K562 (cell line): ENCODE data around the gene DYSF. TPM values are rescaled to one million over a fixed set of nuclear protein-coding genes. Genes with fewer than 3 reads are reported as not detected.

Experiments used
- ATAC-seq: fragments of 200-7000 bp; cut with Tn5 transposase; 3 replicates; pipeline ENCODE4 v1.9.1; 2020; ENCODE audit warnings: moderate library complexity
- BruUV-seq: library from RNA; stranded (reverse); fragments of 400-500 nt; replicated peaks from 2 replicates; lab custom pipeline; 2021; lab: Mats Ljungman, UMichigan
- CTCF ChIA-PET: fragments of 300-600 bp; formaldehyde crosslinking; extraction: SDS; loops from one replicate; lab custom pipeline; 2021; ENCODE audit warnings: low intra/inter-chr PET ratio; lab: Yijun Ruan, JAX
- POLR2A ChIA-PET: fragments of 300-600, 350-650 bp; sonication (Branson Sonifier 250); formaldehyde crosslinking; extraction: SDS; loops from one replicate; lab custom pipeline; 2021; ENCODE audit warnings: antibody characterized with exemption, inconsistent platforms; lab: Yijun Ruan, JAX
- DNase-seq, 4 experiments: peaks; one replicate each; pipeline versions ENCODE4 v3.0.0 to v3.0.0-alpha.2; 2011 to 2018; ENCODE audit warnings: low spot score in 3 of 4, mixed read lengths in 3 of 4; ENCODE audit errors: extremely low read depth in 1 of 4
- FAIRE-seq: peaks from 2 replicates; lab custom pipeline; 2011; peaks lifted over from hg19 to GRCh38; lab: Jason Lieb, UNC
- H2AFZ ChIP-seq: 2 replicates; pipeline ENCODE4 v1.6.0; 2011; ENCODE audit warnings: low read depth, low read length, control low read depth, inconsistent platforms
- H3K27ac ChIP-seq: fragments of 200-600 bp; 3 replicates; pipeline ENCODE4 v1.8.0; 2011; ENCODE audit warnings: low read depth, mild to moderate bottlenecking, control low read depth, inconsistent platforms, low read length, moderate library complexity, mixed read lengths; ENCODE audit errors: extremely low read depth
- H3K27me3 ChIP-seq, 2 experiments: fragments of 300-600 bp in 1 of 2; 2 replicates in 1 of 2; 3 replicates in 1 of 2; pipeline versions ENCODE4 v1.6.0 to v1.8.0; 2011; ENCODE audit warnings: inconsistent platforms in 2 of 2, low read length in 2 of 2, mild to moderate bottlenecking in 1 of 2, mixed read lengths in 1 of 2, moderate library complexity in 1 of 2; ENCODE audit not compliant: control insufficient read depth in 2 of 2, insufficient read depth in 2 of 2
- H3K36me3 ChIP-seq: fragments of 300-600 bp; 3 replicates; pipeline ENCODE4 v1.8.0; 2011; ENCODE audit warnings: mild to moderate bottlenecking, low read length, inconsistent platforms; ENCODE audit not compliant: control insufficient read depth, insufficient read depth
- H3K4me1 ChIP-seq, 2 experiments: fragments of 200-600 bp in 1 of 2; replicated peaks in 1 of 2; 2 replicates in 1 of 2; 3 replicates in 1 of 2; pipeline versions ENCODE4 v1.5.1 to v1.8.0; 2011; ENCODE audit warnings: inconsistent platforms in 2 of 2, low read length in 2 of 2, mild to moderate bottlenecking in 1 of 2, mixed read lengths in 1 of 2, moderate library complexity in 1 of 2; ENCODE audit not compliant: control insufficient read depth in 2 of 2, insufficient read depth in 2 of 2
- H3K4me2 ChIP-seq: 2 replicates; pipeline ENCODE4 v1.6.1; 2011; ENCODE audit warnings: low read length, control low read depth, inconsistent platforms, mixed read lengths; ENCODE audit not compliant: insufficient read depth
- H3K4me3 ChIP-seq: fragments of 200-600 bp; sonication (generic), shearing (Covaris generic); 2 replicates; pipeline ENCODE4 v1.5.1; 2016; ENCODE audit warnings: control low read depth, inconsistent platforms
- H3K79me2 ChIP-seq: fragments of 200-600 bp; 3 replicates; pipeline ENCODE4 v1.8.0; 2011; ENCODE audit warnings: low read length, inconsistent platforms; ENCODE audit not compliant: control insufficient read depth, insufficient read depth
- H3K9ac ChIP-seq, 2 experiments: 2 replicates each; pipeline versions ENCODE4 v1.6.0 to v1.6.1; 2011; ENCODE audit warnings: low read depth in 2 of 2, low read length in 2 of 2, control low read depth in 1 of 2, inconsistent platforms in 1 of 2, mild to moderate bottlenecking in 1 of 2, mixed read lengths in 1 of 2; ENCODE audit not compliant: insufficient read depth in 1 of 2
- H3K9me1 ChIP-seq: one replicate; pipeline ENCODE4 v1.6.0; 2011; ENCODE audit warnings: inconsistent platforms, mild to moderate bottlenecking, low read length, moderate library complexity; ENCODE audit not compliant: control insufficient read depth, insufficient read depth
- H3K9me3 ChIP-seq: replicated peaks from 2 replicates; pipeline ENCODE4 v1.5.1; 2011; ENCODE audit warnings: low read depth, low read length, inconsistent platforms; ENCODE audit not compliant: control insufficient read depth, insufficient read depth
- H4K20me1 ChIP-seq: replicated peaks from 2 replicates; pipeline ENCODE4 v1.6.1; 2011; ENCODE audit warnings: low read length, inconsistent platforms, mixed read lengths; ENCODE audit not compliant: control insufficient read depth, insufficient read depth
- CBX1 ChIP-seq: sonication (generic); IDR thresholded peaks from 2 replicates; pipeline ENCODE4 v1.6.1; 2016; ENCODE audit warnings: antibody characterized with exemption, low read depth, mild to moderate bottlenecking
- NR2C2 ChIP-seq, 2 experiments: fragments of 200-800 bp in 1 of 2; sonication (Bioruptor generic) in 1 of 2; sonication (generic) in 1 of 2; formaldehyde crosslinking in 1 of 2; IDR thresholded peaks; 2 replicates each; pipeline versions ENCODE4 v1.6.1 to v1.8.0; 2016 to 2022; ENCODE audit warnings: mild to moderate bottlenecking in 1 of 2, missing compliant biosample characterization in 1 of 2, missing genetic modification characterization in 1 of 2, missing genetic modification reagents in 1 of 2
- PRDM10 ChIP-seq: fragments of 450-650 bp; IDR thresholded peaks from 2 replicates; pipeline ENCODE4 v1.6.1; 2018; ENCODE audit not compliant: partially characterized antibody
- SMC3 ChIP-seq: conservative IDR thresholded peaks from 2 replicates; pipeline ENCODE4 v1.6.1; 2011; ENCODE audit warnings: low read depth, low read length, improper control_type of control experiment; ENCODE audit not compliant: insufficient read depth
- SRSF1 ChIP-seq: fragments of 200-400 bp; formaldehyde crosslinking; IDR thresholded peaks from 2 replicates; pipeline ENCODE4 v1.6.1; 2017; ENCODE audit warnings: mild to moderate bottlenecking, low read depth, low read length, moderate library complexity
- WGBS: fragments of 100-300 bp; shearing (Covaris generic); methylation state at CpG from one replicate; pipeline ENCODE4 v1.1.6; 2016; ENCODE audit warnings: low coverage, mixed read lengths; ENCODE audit not compliant: insufficient coverage; ENCODE audit errors: missing lambda C conversion rate; 5-methylcytosine and 5-hydroxymethylcytosine counted together
- in situ Hi-C: fragments of 300-500 bp; cut with MboI; formaldehyde crosslinking; loops from 4 replicates; pipeline ENCODE4 v1.15.0; 2018; ENCODE audit warnings: inconsistent platforms, mixed read lengths
- intact Hi-C: fragments of 100-400 bp; cut with micrococcal nuclease; formaldehyde crosslinking; loops from 2 replicates; pipeline ENCODE4 v1.14.2; 2022
- polyA plus RNA-seq, 8 experiments: library from polyadenylated mRNA; depleted of rRNA in 4 of 8; stranded (reverse) in 5 of 8; unstranded in 3 of 8; fragments of >200 nt; fragmentation: Nextera tagmentation in 2 of 8; fragmentation: Illumina TruSeq in 1 of 8; extraction: Ambion mirVana in 2 of 8; extraction: Trizol in 1 of 8; gene quantifications; 2 replicates each; pipeline versions ENCODE4 v1.2.1 to v1.2.3, GENCODE V29; 2011 to 2014; ENCODE audit warnings: inconsistent platforms in 1 of 8, missing spikeins in 1 of 8
- total RNA-seq, 7 experiments: library from RNA; depleted of rRNA in 6 of 7; stranded (reverse); fragments of >200 nt in 6 of 7; fragmentation: Illumina TruSeq in 2 of 7; extraction: Trizol in 2 of 7; gene quantifications; 2 replicates each; pipeline versions ENCODE4 v1.2.1 to v1.2.3, GENCODE V29; 2011 to 2021; ENCODE audit warnings: low replicate concordance in 1 of 7
- TF ChIP-seq, protein P1 (sequence below): sonication (generic); formaldehyde crosslinking; IDR thresholded peaks from 2 replicates; pipeline ENCODE4 v1.9.0; 2022; ENCODE audit warnings: mild to moderate bottlenecking, missing genetic modification reagents
- TF ChIP-seq, protein P2 (sequence below): fragments of 450-650 bp; IDR thresholded peaks from one replicate; pipeline ENCODE4 v1.6.1; 2018; ENCODE audit warnings: mild to moderate bottlenecking, moderate library complexity; ENCODE audit not compliant: partially characterized antibody
- TF ChIP-seq, protein P3 (sequence below): sonication (generic); formaldehyde crosslinking; IDR thresholded peaks from 2 replicates; pipeline ENCODE4 v1.9.0; 2022; ENCODE audit warnings: mild to moderate bottlenecking, missing genetic modification reagents

Gene DYSF
- total and polyA plus RNA-seq, 9 of the 15 experiments (the other 6 are each of a cell fraction or from before 2014, with no cell fraction given): 0.01 to 0.80 (median 0.29) TPM

DNA sequence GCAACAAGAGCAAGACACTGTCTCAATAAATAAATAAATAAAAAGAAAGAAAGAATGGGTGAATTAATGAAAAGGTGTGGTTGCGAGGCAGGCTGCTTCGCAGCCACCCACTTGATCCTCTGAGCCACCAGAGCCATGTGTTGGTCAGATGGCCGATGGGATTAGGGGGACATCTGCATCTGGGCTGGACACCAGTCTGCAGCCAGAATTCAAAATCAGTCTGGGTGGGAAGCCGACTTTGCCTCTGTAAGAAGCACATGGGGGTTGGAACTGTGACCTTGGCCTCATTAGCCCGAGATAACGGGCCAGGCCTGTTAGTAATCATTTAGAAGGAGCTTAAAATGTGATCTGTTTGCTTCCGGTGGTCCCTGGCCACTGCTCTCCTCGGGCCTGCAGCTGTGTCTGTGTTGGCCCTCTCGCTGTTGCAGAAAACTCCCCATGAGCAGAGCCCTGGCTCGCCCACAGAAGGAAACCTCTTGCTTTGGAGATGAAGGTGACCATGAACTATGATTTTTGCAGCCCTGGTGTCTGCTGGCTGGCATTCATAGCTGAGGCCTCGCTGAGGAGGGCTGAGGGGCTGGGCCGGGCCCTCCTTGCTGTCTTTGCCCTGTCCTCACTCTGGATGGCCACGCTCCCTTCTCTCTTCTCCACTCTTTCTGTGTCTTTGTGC, 94.4 kb downstream of the DYSF start (continued):
- TF ChIP-seq, protein P1, sequence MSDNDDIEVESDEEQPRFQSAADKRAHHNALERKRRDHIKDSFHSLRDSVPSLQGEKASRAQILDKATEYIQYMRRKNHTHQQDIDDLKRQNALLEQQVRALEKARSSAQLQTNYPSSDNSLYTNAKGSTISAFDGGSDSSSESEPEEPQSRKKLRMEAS (CRISPR knock-in tag): no peak
- TF ChIP-seq SRSF1: no peak
- TF ChIP-seq, protein P2, sequence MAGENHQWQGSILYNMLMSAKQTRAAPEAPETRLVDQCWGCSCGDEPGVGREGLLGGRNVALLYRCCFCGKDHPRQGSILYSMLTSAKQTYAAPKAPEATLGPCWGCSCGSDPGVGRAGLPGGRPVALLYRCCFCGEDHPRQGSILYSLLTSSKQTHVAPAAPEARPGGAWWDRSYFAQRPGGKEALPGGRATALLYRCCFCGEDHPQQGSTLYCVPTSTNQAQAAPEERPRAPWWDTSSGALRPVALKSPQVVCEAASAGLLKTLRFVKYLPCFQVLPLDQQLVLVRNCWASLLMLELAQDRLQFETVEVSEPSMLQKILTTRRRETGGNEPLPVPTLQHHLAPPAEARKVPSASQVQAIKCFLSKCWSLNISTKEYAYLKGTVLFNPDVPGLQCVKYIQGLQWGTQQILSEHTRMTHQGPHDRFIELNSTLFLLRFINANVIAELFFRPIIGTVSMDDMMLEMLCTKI: no peak
- TF ChIP-seq NR2C2 (CRISPR knock-in tag; IDR thresholded peaks at IDR 0.05): no peak
- TF ChIP-seq NR2C2 (tag; IDR thresholded peaks at IDR 0.05): no peak

- intact Hi-C loops (loop anchor here (5.0 to 10.0 kb wide), 6 partner anchors 58 to 1196 kb away; no protein-coding TSS in a partner anchor), in situ Hi-C loops (loop anchor here (5.0 to 25.0 kb wide), 2 partner anchors 1038 to 1193 kb away; no protein-coding TSS in a partner anchor)
- Histone ChIP-seq H3K4me1 (0 out of 5 replicates have a peak, but pooled peaks cover 0 to 3% of the 10 kb centered on the region in 2 experiments), H3K4me2 (no peak overlapping the region), H3K27me3 (peaks cover 7 to 34% of the 10 kb centered on the region in 2 experiments; a peak in 4 of 5 replicates), H3K9me1 (no peaks in the 10 kb centered on the region), H4K20me1 (no peaks in the 10 kb centered on the region; the same call in 1 of the 2 replicates), H2AFZ (no peak overlapping the region), H3K9ac (no peak overlapping the region), H3K79me2 (no peaks in the 10 kb centered on the region), H3K9me3 (no peaks in the 10 kb centered on the region), H3K27ac (no peak overlapping the region), H3K4me3 (no peak overlapping the region), H3K36me3 (no peaks in the 10 kb centered on the region)
- BruUV-seq: no TSS peak
- FAIRE-seq: peak; percentile 82
- peak; percentile 76 to 85 (median 82) for DNase-seq
- ChIA-PET POLR2A (no interaction called here), CTCF (interaction anchor here (0.7 to 1.8 kb wide), 5 partner anchors 250 to 602 kb away, joined by 3 to 8 read pairs (median 5); no protein-coding TSS in a partner anchor)
- peak; percentile 82 for ATAC-seq
- 16% methylated on average over 20 of the region's 21 CpGs for WGBS
- TF ChIP-seq CBX1 (no peak; the same call in 1 of the 2 replicates), SMC3 (peak; percentile 80), PRDM10 (peak; percentile 62)
- TF ChIP-seq, protein P3, sequence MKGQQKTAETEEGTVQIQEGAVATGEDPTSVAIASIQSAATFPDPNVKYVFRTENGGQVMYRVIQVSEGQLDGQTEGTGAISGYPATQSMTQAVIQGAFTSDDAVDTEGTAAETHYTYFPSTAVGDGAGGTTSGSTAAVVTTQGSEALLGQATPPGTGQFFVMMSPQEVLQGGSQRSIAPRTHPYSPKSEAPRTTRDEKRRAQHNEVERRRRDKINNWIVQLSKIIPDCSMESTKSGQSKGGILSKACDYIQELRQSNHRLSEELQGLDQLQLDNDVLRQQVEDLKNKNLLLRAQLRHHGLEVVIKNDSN (CRISPR knock-in tag): no peak
Observed at GRCh38 chr2:71548646-71549425, 95.5 kb downstream of the DYSF start.
